ENCODE results near the gene WFDC1.
A peak's percentile ranks its signal among the peaks of the same experiment; 100 is the strongest.

WFDC1 gene

GRCh38 chr16:84294531-84295142 is at the start of gene WFDC1:
Gene WFDC1, plus strand, starts transcription at chr16:84294878. Its CDS starts 94 bp downstream, at chr16:84294972.
- DNase-seq, result peak; percentile 33

GRCh38 chr16:84245956-84246678 is 48.6 kb upstream of the WFDC1 start:
- DNase-seq, result no peak

GRCh38 chr16:84246679-84247077 is 48.0 kb upstream of the WFDC1 start:
- DNase-seq, result peak; percentile 8

- DNase-seq, result no peak
These were observed 47.3 kb upstream of the WFDC1 start for GRCh38 chr16:84247331-84247730.

GRCh38 chr16:84247844-84248243 is 46.8 kb upstream of the WFDC1 start:
- no peak for DNase-seq

- DNase-seq, result no peak
These were observed 42.5 kb upstream of the WFDC1 start for GRCh38 chr16:84252184-84252583.

- no peak for DNase-seq
These were observed 41.5 kb upstream of the WFDC1 start for GRCh38 chr16:84253173-84253572.

GRCh38 chr16:84254062-84254461 is 40.6 kb upstream of the WFDC1 start:
- no peak for DNase-seq

GRCh38 chr16:84255050-84255810 is 39.4 kb upstream of the WFDC1 start:
- no peak for DNase-seq

- no peak for DNase-seq
These were observed 36.4 kb upstream of the WFDC1 start for GRCh38 chr16:84258266-84258665.

GRCh38 chr16:84259691-84260090 is 35.0 kb upstream of the WFDC1 start:
- DNase-seq, result no peak

- DNase-seq, result no peak
These were observed 33.7 kb upstream of the WFDC1 start for GRCh38 chr16:84260766-84261554.

GRCh38 chr16:84262031-84262430 is 32.6 kb upstream of the WFDC1 start:
- no peak for DNase-seq

- DNase-seq, result no peak
These were observed 31.7 kb upstream of the WFDC1 start for GRCh38 chr16:84262939-84263338.

- peak; percentile 71 for DNase-seq
These were observed 28.2 kb upstream of the WFDC1 start for GRCh38 chr16:84266451-84266850.

GRCh38 chr16:84267380-84267779 is 27.3 kb upstream of the WFDC1 start:
- DNase-seq, result no peak

GRCh38 chr16:84268291-84269040 is 26.2 kb upstream of the WFDC1 start:
- peak; percentile 17 for DNase-seq

- no peak for DNase-seq
These were observed 24.6 kb upstream of the WFDC1 start for GRCh38 chr16:84270071-84270470.

GRCh38 chr16:84270531-84270930 is 24.1 kb upstream of the WFDC1 start:
- no peak for DNase-seq

- no peak for DNase-seq
These were observed 23.6 kb upstream of the WFDC1 start for GRCh38 chr16:84271037-84271436.

- DNase-seq, result peak; percentile 8
These were observed 22.8 kb upstream of the WFDC1 start for GRCh38 chr16:84271866-84272265.

- DNase-seq, result no peak
These were observed 21.8 kb upstream of the WFDC1 start for GRCh38 chr16:84272740-84273320.
